Iris pigment epithelial cell (primary cell): ENCODE results near the gene PRKAR1B.

Experiments used
- DNase-seq: peaks from one replicate; pipeline ENCODE4 v3.0.0-alpha.2; 2011; ENCODE audit warnings: low read depth

The PRKAR1B gene

GRCh38 chr7:521221-522070 is 205.6 kb downstream of the PRKAR1B start:
- DNase-seq: no peak

- peak; percentile 36 for DNase-seq
Observed at GRCh38 chr7:520503-521161, 206.4 kb downstream of the PRKAR1B start.

GRCh38 chr7:519484-520390 is 207.3 kb downstream of the PRKAR1B start, which contains the start of gene PDGFA:
PDGFA (minus strand) TSS chr7:519846; CDS start chr7:519001, 845 bp downstream.
- peak; percentile 73 for DNase-seq

- peak; percentile 82 for DNase-seq
Observed at GRCh38 chr7:518630-519483, 208.2 kb downstream of the PRKAR1B start.

DNA sequence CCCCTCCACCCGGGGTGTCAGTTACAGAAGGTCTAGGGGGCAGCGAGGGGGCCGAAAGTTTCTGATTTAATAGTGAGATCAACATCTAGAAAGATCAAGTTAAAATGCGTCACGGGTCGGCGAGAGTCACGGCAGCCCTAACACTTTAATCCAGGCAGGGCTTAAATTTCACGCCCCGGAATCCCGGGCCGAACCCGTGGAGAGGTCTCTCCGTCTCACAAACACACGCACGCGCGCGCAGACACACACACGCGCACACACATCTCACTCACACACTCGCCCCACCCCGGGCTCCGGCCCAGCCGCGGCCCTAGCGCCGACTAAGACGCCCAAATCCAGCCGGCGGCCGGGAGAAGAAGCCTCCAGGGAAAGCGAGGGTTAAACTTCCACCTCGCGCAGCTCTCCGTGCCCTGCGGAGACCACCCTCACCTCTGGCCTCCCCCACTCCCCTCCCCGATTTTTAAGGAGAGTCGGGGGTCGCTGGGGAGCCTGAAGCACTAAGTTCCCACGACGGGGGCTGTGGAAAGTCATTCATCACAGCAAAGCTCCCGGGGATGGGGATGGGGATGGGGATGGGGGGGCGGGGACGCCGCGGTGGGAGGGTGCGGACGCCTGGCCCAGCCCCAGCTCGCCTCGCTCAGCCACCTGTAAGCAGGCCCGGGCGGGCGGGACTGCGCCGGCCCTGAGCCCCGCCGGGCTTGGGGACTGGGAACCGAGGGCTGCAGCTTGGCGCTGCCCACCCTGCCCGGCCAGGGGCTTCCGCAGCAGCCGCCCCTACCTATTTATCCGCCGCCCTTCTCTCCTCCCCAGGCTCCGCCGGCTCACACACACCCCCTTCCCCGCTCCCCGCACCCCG is 209.1 kb downstream of the PRKAR1B start:
- DNase-seq: peak; percentile 74

GRCh38 chr7:516606-517456 is 210.2 kb downstream of the PRKAR1B start:
- DNase-seq: peak; percentile 88

GRCh38 chr7:516216-516605 is 210.9 kb downstream of the PRKAR1B start:
- peak; percentile 30 for DNase-seq

GRCh38 chr7:515628-516027 is 211.5 kb downstream of the PRKAR1B start:
- DNase-seq: no peak

DNA sequence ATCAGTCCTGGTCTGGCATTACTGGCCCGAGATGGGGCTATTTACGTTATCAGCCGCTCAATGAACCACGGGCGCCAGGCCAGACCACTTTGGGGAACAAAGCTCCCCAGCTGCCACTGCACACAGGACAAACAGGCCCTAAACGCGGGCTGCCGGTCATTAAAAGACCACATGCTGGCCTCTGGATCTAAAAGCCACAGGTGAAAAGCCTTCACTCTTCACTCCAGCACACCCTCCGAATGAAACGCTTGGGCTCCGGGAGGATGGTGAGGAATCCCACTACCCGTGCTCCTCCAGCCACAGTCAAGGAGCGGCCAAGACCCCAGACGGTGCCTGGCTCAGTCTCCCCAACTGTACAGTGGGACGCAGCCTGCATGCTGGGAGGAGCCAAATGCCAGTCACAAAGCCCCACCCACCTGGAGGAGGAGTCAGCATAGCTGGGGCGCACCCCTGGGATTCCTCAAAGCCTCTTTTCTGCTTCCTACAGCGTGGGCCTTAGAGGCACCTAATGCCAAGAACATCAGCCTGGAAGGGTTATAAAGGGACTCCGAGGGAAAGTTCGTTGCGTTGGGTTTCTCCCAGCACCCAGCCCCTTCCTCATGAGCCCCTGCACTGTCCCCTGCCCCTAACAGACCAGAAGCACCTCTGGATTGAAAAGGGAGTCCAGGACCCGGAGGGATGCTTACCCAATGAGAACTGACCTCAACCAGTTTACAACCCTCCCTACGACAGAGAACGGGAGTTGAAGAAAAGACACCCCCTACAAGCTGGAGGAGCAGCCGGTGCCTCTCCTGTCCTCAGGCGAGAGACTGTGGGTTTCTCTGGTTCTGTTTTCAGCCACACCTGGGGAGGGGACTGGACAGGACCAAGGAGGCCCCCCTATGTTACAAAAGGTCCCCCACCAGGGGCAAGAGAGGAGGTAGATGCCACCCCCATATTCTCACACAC is 212.2 kb downstream of the PRKAR1B start:
- peak; percentile 36 for DNase-seq

DNA sequence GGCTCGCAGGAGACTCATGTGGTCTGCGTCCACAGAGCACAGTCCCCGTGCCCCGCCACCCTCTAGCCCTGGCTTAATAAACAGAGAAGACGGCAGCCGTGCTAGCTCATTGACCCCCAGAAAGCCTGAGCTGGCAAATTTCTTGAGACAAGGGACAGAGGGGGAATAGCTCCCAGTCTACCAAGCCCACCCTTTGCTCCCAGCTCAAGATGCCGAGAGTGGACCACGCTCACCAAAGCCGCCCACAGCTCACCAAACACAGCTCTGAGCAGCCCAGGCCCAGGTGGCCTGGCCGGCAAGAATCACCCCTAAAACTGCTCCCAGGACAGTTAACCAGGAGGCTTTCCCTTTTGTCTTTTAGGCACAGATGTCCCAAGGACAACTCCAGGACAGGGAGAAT is 212.8 kb downstream of the PRKAR1B start:
- DNase-seq: no peak

DNA sequence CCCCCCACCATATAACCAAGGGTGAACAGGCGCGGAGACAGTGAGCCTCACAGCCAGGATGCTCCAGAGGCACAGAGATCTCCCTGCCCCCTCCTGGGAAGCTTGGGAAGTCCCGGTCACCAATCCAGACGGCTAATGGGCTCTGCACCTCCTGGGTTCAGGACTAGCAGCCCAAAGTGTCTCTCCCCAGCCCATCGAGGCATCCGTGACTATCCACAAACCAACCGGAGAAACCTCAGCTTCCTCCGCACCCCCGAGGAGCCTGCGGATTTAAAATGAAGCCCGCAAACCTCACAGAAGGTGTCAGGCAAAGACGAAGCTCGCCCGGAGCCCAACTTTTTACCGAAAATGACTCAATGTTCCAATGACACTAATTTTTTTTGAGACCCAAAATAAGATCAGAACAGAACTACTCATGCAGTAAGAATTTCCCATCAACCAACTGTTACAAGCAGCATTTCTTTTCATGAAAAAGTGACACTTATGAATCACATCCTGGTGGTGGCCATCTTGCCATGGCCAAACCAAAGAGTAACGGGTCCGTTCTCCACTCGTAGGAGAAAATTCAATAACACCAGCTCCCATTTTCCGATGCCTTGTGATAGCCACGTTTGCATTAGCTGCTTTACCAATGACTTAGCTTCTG is 213.4 kb downstream of the PRKAR1B start:
- peak; percentile 46 for DNase-seq

GRCh38 chr7:512541-513311 is 214.4 kb downstream of the PRKAR1B start:
- no peak for DNase-seq

GRCh38 chr7:512146-512510 is 215.0 kb downstream of the PRKAR1B start:
- DNase-seq: no peak

DNA sequence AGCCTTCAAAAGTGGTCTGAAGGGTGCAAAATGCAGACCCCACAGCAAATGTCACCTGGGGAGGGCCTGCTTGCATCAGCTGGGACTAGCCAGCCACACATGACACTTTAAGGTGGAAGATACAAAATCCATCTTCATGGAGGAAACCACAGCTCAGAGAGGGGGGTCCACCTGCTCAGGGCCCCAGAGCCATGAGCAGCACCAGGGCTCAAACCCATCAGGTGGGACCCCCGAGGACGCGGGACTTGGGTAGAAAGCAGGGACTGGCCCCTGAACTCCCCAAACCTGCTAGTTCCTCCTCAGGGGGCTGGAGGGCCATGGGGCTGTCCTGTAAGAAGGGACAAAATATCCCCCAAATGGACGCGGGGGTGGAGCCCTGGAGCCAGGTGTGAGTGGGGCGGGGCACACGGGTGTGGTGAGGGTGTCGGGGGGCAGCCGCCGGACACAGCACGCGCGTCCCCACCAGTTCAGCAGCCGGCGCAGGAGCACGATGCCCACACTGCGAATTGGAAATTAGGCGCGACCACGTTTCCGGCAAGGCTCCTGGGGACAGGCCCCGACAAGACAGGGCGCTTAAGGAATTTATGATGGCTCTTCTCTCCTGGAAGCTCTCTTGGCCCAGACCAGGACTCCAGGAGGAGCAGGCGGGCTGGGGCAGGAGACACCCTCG is 215.5 kb downstream of the PRKAR1B start:
- DNase-seq: no peak

DNA sequence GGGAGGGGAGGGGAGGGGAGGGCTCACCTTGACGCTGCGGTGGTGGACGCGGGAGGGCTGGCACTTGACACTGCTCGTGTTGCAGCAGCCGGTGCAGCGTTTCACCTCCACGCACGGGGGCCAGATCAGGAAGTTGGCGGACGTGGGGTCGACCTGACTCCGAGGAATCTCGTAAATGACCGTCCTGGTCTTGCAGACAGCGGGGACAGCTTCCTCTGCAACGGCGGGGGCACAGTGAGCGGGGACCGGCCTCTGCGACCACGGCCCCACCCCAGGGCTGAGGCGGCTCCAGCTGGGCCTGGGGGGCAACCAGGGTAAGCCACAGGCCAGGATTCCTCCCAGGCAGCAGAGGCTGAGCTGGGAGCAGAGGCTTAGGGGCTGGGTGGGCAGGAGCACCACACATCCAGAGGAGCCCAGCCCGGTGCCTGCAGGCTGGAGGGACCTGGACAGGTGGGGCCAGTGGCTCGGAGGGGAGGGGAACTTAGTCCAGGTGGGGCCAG is 216.2 kb downstream of the PRKAR1B start:
- no peak for DNase-seq

DNA sequence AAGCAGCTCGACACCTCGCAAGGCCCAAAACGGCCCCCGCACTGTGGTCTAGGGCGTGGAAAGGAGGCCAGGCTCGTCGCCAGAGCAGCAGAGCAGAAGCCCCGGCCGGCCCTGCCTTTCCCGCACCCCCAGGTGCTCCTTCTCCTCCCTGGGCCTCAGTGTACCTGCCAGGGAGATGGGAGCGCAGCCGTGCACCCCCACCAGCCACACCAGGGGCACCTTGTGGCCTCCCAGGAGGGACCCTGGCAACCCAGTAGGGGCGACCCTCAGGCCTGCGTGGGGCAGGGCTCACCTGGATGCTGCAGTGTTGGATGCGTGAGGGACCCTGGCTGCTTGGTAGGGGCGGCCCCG is 217.0 kb downstream of the PRKAR1B start:
- no peak for DNase-seq
